Osteocyte (in vitro differentiated cells): Measurements from ENCODE around the gene LYL1. TPM values are rescaled to one million over a fixed set of nuclear protein-coding genes. Genes with fewer than 3 reads are reported as not detected.

Experiments used
- DNase-seq: peaks from one replicate; pipeline ENCODE4 v3.0.0; 2021; ENCODE audit warnings: mixed read lengths; ENCODE audit not compliant: unreplicated experiment; ENCODE audit errors: extremely low spot score
- H3K27ac Mint-ChIP-seq: one replicate; pipeline ENCODE4 v1.8.0; 2021; ENCODE audit warnings: mild to moderate bottlenecking, mixed read lengths; ENCODE audit not compliant: unreplicated experiment
- H3K27me3 Mint-ChIP-seq: one replicate; pipeline ENCODE4 v1.8.0; 2021; ENCODE audit warnings: mixed read lengths; ENCODE audit not compliant: unreplicated experiment
- H3K36me3 Mint-ChIP-seq: one replicate; pipeline ENCODE4 v1.8.0; 2021; ENCODE audit warnings: mixed read lengths; ENCODE audit not compliant: unreplicated experiment
- H3K4me1 Mint-ChIP-seq: one replicate; pipeline ENCODE4 v1.8.0; 2021; ENCODE audit warnings: mixed read lengths; ENCODE audit not compliant: unreplicated experiment
- H3K4me3 Mint-ChIP-seq: one replicate; pipeline ENCODE4 v1.8.0; 2021; ENCODE audit warnings: mild to moderate bottlenecking, moderate library complexity, mixed read lengths; ENCODE audit not compliant: unreplicated experiment
- H3K9me3 Mint-ChIP-seq: one replicate; pipeline ENCODE4 v1.8.0; 2021; ENCODE audit warnings: mixed read lengths; ENCODE audit not compliant: unreplicated experiment
- total RNA-seq: library from RNA; stranded (reverse); gene quantifications from 2 replicates; pipeline ENCODE4 v1.2.1, GENCODE V29; 2021
- TF ChIP-seq, protein P1 (sequence below): fragments of 200-600 bp; sonication (generic); IDR thresholded peaks from 2 replicates; pipeline ENCODE4 v1.5.0; 2021; ENCODE audit warnings: antibody characterized with exemption, mild to moderate bottlenecking, moderate library complexity

Gene LYL1
- total RNA-seq, 1 donor from 2014 or later = not detected

DNA sequence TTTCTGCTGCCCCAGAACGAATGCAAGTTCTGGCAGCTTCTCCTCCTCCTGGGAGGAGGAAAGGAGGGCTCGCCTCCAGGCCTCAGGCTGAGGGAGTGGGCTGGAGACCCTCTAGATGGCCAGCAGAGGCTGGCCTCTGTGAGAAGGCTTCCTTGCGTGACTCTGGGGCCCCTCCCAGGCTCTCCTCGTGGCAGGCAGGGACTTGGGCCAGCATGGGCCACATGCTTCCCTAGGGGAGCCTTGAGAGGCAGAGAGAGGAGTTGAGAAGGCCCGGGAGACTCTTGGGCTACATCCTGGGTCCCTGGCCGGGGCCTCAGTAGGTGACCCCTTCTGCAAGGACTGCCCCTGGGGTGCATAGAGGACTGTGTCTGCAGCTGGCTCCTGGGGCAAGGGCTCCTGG is 25.9 kb downstream of the LYL1 start:
- Mint-ChIP-seq H3K4me3 (no peak overlapping the region), H3K9me3 (no peaks in the 10 kb centered on the region), H3K4me1 (peaks cover 22% of the 10 kb centered on the region), H3K36me3 (peaks cover 28% of the 10 kb centered on the region), H3K27ac (no peak overlapping the region), H3K27me3 (no peaks in the 10 kb centered on the region)
- no peak for DNase-seq
- TF ChIP-seq, protein P1, sequence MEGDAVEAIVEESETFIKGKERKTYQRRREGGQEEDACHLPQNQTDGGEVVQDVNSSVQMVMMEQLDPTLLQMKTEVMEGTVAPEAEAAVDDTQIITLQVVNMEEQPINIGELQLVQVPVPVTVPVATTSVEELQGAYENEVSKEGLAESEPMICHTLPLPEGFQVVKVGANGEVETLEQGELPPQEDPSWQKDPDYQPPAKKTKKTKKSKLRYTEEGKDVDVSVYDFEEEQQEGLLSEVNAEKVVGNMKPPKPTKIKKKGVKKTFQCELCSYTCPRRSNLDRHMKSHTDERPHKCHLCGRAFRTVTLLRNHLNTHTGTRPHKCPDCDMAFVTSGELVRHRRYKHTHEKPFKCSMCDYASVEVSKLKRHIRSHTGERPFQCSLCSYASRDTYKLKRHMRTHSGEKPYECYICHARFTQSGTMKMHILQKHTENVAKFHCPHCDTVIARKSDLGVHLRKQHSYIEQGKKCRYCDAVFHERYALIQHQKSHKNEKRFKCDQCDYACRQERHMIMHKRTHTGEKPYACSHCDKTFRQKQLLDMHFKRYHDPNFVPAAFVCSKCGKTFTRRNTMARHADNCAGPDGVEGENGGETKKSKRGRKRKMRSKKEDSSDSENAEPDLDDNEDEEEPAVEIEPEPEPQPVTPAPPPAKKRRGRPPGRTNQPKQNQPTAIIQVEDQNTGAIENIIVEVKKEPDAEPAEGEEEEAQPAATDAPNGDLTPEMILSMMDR = no peak

DNA sequence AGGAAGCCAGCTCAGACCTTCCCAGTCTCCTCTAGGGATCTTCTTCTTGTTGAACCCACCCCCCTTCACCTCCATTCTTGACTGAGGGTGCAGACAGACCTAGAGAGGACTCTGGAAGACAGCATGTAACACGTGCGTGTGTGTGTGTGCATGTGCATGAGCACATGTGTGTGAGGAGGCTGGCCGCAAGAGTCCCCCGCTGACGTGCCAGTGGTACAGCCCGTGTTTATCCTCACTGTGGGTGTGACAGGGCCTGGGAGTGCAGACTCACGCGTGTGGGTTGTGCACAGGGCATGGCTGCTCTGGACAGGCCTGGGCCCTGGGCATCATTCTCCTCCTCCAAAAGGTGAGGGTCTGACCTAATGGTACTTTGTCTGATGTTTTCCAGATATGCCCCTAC is 26.3 kb downstream of the LYL1 start:
- H3K4me1 Mint-ChIP-seq = peaks cover 19% of the 10 kb centered on the region
- peaks cover 26% of the 10 kb centered on the region for H3K36me3 Mint-ChIP-seq
- no peak overlapping the region for H3K27ac Mint-ChIP-seq
- H3K9me3 Mint-ChIP-seq = no peaks in the 10 kb centered on the region
- TF ChIP-seq, protein P1 = no peak
- no peak for DNase-seq
- no peaks in the 10 kb centered on the region for H3K27me3 Mint-ChIP-seq
- H3K4me3 Mint-ChIP-seq = no peak overlapping the region

- Mint-ChIP-seq H3K9me3 (no peaks in the 10 kb centered on the region), H3K4me1 (peaks cover 9% of the 10 kb centered on the region), H3K36me3 (peaks cover 26% of the 10 kb centered on the region), H3K27ac (no peak overlapping the region), H3K27me3 (no peaks in the 10 kb centered on the region), H3K4me3 (no peak overlapping the region)
- TF ChIP-seq, protein P1 = no peak
- no peak for DNase-seq
These were observed 28.3 kb downstream of the LYL1 start for GRCh38 chr19:13074378-13074777.

DNA sequence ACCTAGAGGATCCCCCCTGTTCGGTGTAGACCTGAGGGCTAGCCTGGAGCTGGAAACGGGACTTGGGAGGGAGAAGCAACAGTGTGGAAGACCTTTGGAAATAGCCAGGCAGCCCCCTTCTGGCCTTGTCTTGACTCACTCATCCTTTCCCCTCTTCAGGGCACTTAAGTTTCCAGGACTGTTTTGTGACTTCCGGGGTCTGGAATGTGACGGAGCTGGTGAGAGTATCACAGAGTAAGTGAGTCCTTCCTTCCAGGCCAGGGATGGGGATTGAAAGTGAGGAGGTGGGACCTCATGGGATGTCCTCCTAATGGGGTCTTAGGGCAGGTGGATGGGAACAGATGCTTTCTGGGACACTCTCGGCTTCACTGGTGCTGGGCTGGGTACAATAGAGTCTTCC is 29.4 kb downstream of the LYL1 start:
- Mint-ChIP-seq H3K4me1 (peaks cover 4% of the 10 kb centered on the region), H3K36me3 (peaks cover 24% of the 10 kb centered on the region), H3K4me3 (no peak overlapping the region), H3K27ac (no peak overlapping the region), H3K9me3 (no peaks in the 10 kb centered on the region), H3K27me3 (no peaks in the 10 kb centered on the region)
- no peak for DNase-seq
- TF ChIP-seq, protein P1 = no peak

- Mint-ChIP-seq H3K4me1 (peaks cover 3% of the 10 kb centered on the region), H3K27ac (no peak overlapping the region), H3K9me3 (no peaks in the 10 kb centered on the region), H3K4me3 (no peak overlapping the region), H3K36me3 (peaks cover 20% of the 10 kb centered on the region), H3K27me3 (no peaks in the 10 kb centered on the region)
- TF ChIP-seq, protein P1 = no peak
- DNase-seq = no peak
These were observed 30.3 kb downstream of the LYL1 start for GRCh38 chr19:13072188-13072908.
